GM23338 (cell line): ENCODE data around the gene TNFRSF8. TPM values are rescaled to one million over a fixed set of nuclear protein-coding genes. Genes with fewer than 3 reads are reported as not detected.

Source experiments
- ATAC-seq: fragments of 200-7000 bp; cut with Tn5 transposase; 3 replicates; pipeline ENCODE4 v1.9.1; 2020
- DNase-seq: peaks from one replicate; pipeline ENCODE4 v3.0.0-alpha.2; 2015; ENCODE audit warnings: low spot score
- H2AFZ ChIP-seq: fragments of 200-600 bp; sonication (generic); 2 replicates; pipeline ENCODE4 v1.8.0; 2016; ENCODE audit warnings: antibody characterized with exemption, mild to moderate bottlenecking, moderate library complexity
- H3F3A ChIP-seq: fragments of 200-600 bp; sonication (generic); replicated peaks from 2 replicates; pipeline ENCODE4 v1.8.0; 2017; ENCODE audit warnings: antibody characterized with exemption, mixed run types, low read depth
- H3K27ac ChIP-seq: fragments of 200-600 bp; sonication (generic); 2 replicates; pipeline ENCODE4 v1.6.1; 2016; ENCODE audit warnings: low read depth
- H3K27me3 ChIP-seq: fragments of 200-600 bp; sonication (generic); 2 replicates; pipeline ENCODE4 v1.8.0; 2016; ENCODE audit warnings: mild to moderate bottlenecking, mixed run types, moderate library complexity; ENCODE audit not compliant: insufficient read depth
- H3K36me3 ChIP-seq: fragments of 200-600 bp; sonication (generic); 2 replicates; pipeline ENCODE4 v1.8.0; 2016; ENCODE audit warnings: mild to moderate bottlenecking; ENCODE audit not compliant: insufficient read depth
- H3K4me1 ChIP-seq: fragments of 200-600 bp; sonication (generic); 2 replicates; pipeline ENCODE4 v1.8.0; 2016; ENCODE audit warnings: mild to moderate bottlenecking, moderate library complexity; ENCODE audit not compliant: insufficient read depth
- H3K4me2 ChIP-seq: fragments of 200-600 bp; sonication (generic); 2 replicates; pipeline ENCODE4 v1.7.1; 2017; ENCODE audit warnings: mixed run types
- H3K4me3 ChIP-seq: fragments of 200-600 bp; sonication (generic); 2 replicates; pipeline ENCODE4 v1.6.1; 2016; ENCODE audit warnings: mixed run types
- H3K79me2 ChIP-seq: fragments of 200-600 bp; sonication (generic); replicated peaks from 2 replicates; pipeline ENCODE4 v1.8.0; 2017; ENCODE audit warnings: mild to moderate bottlenecking; ENCODE audit not compliant: insufficient read depth
- H3K9me2 ChIP-seq: fragments of 200-600 bp; sonication (generic); 2 replicates; pipeline ENCODE4 v1.8.0; 2017; ENCODE audit not compliant: insufficient read depth
- H4K20me1 ChIP-seq: fragments of 200-600 bp; sonication (generic); replicated peaks from 2 replicates; pipeline ENCODE4 v1.8.0; 2017; ENCODE audit warnings: mild to moderate bottlenecking; ENCODE audit not compliant: insufficient read depth
- H3K27ac Mint-ChIP-seq: 2 replicates; pipeline ENCODE4 v1.8.0; 2020; ENCODE audit warnings: inconsistent platforms, mild to moderate bottlenecking, moderate library complexity, mixed read lengths
- H3K27me3 Mint-ChIP-seq: 3 replicates; pipeline ENCODE4 v1.8.0; 2022; ENCODE audit warnings: low read depth, mild to moderate bottlenecking, moderate library complexity, mixed read lengths, inconsistent platforms; ENCODE audit not compliant: insufficient read depth, poor library complexity
- H3K36me3 Mint-ChIP-seq: 3 replicates; pipeline ENCODE4 v1.8.0; 2021; ENCODE audit warnings: low read depth, mild to moderate bottlenecking, inconsistent platforms, moderate library complexity, mixed read lengths
- H3K4me1 Mint-ChIP-seq: 3 replicates; pipeline ENCODE4 v1.8.0; 2020; ENCODE audit warnings: mild to moderate bottlenecking, inconsistent platforms, mixed read lengths
- H3K4me3 Mint-ChIP-seq: 3 replicates; pipeline ENCODE4 v1.8.0; 2021; ENCODE audit warnings: moderate library complexity, mild to moderate bottlenecking, inconsistent platforms, mixed read lengths
- H3K9me3 Mint-ChIP-seq: 3 replicates; pipeline ENCODE4 v1.8.0; 2020; ENCODE audit warnings: moderate library complexity, mild to moderate bottlenecking, inconsistent platforms, mixed read lengths
- CTCF ChIP-seq, 2 experiments: fragments of 200-600 bp in 1 of 2; sonication (generic) in 1 of 2; conservative IDR thresholded peaks; 2 replicates each; pipeline versions ENCODE4 v1.5.1 to v1.6.1; 2016 to 2017; ENCODE audit warnings: antibody characterized with exemption in 2 of 2, low read depth in 2 of 2, mild to moderate bottlenecking in 2 of 2, moderate library complexity in 1 of 2
- EZH2 ChIP-seq: fragments of 200-600 bp; sonication (generic); IDR thresholded peaks from one replicate; pipeline ENCODE4 v1.8.0; 2017; ENCODE audit warnings: antibody characterized with exemption, mild to moderate bottlenecking, low read depth; ENCODE audit not compliant: unreplicated experiment
- POLR2AphosphoS5 ChIP-seq: IDR thresholded peaks from 2 replicates; pipeline ENCODE4 v1.6.1; 2016; ENCODE audit warnings: antibody characterized with exemption, low read depth
- REST ChIP-seq: IDR thresholded peaks from one replicate; pipeline ENCODE4 v1.6.1; 2018; ENCODE audit warnings: antibody characterized with exemption; ENCODE audit not compliant: unreplicated experiment
- ZNF114 ChIP-seq: fragments of 250-450 bp; sonication (Bioruptor Pico); IDR thresholded peaks from 2 replicates; pipeline ENCODE4 v1.5.0; 2020; ENCODE audit warnings: mild to moderate bottlenecking, moderate library complexity
- ZNF331 ChIP-seq: fragments of 250-450 bp; sonication (Bioruptor Pico); IDR thresholded peaks from 2 replicates; pipeline ENCODE4 v1.5.0; 2020; ENCODE audit warnings: low read depth, mild to moderate bottlenecking, moderate library complexity
- ZNF462 ChIP-seq: fragments of 250-450 bp; sonication (Bioruptor Pico); IDR thresholded peaks from 2 replicates; pipeline ENCODE4 v1.5.0; 2020; ENCODE audit warnings: mild to moderate bottlenecking, moderate library complexity
- polyA plus RNA-seq: library from polyadenylated mRNA; unstranded; fragments of >200 nt; fragmentation: Nextera tagmentation; extraction: Ambion mirVana; gene quantifications from 2 replicates; pipeline ENCODE4 v1.2.1, GENCODE V29; 2016
- total RNA-seq: library from RNA; depleted of rRNA; stranded (reverse); fragments of >200 nt; shearing (Covaris generic); gene quantifications from 2 replicates; pipeline ENCODE4 v1.2.3, GENCODE V29; 2014

Gene TNFRSF8
- total and polyA plus RNA-seq, 2 experiments from 2014 or later: 11.7 to 28.2 TPM

GRCh38 chr1:12158357-12159092, 95.4 kb downstream of the TNFRSF8 start (continued):
- TF ChIP-seq REST (no peak), EZH2 (no peak), CTCF (conservative IDR thresholded peaks at IDR 0.05; ENCODE audit: low read depth in 2 of 2) (no peak), ZNF331 (no peak), POLR2AphosphoS5 (no peak)

GRCh38 chr1:12159816-12160215, 96.7 kb downstream of the TNFRSF8 start:
- no peak overlapping the region for H3K4me2 ChIP-seq
- no peak for TF ChIP-seq ZNF462
- no peak for TF ChIP-seq ZNF114 (CRISPR knock-in tag)
- TF ChIP-seq REST: no peak

More at GRCh38 chr1:12159816-12160215, 96.7 kb downstream of the TNFRSF8 start:
- Mint-ChIP-seq H3K4me3 (no peak overlapping the region), H3K36me3 (no peaks in the 10 kb centered on the region), H3K27me3 (peaks cover 2% of the 10 kb centered on the region), H3K9me3 (no peaks in the 10 kb centered on the region), H3K4me1 (peaks cover 20% of the 10 kb centered on the region), H3K27ac (no peak overlapping the region)
- Histone ChIP-seq H3K27me3 (no peaks in the 10 kb centered on the region), H3K36me3 (no peaks in the 10 kb centered on the region), H3K27ac (no peak overlapping the region), H3K4me1 (peaks cover 18% of the 10 kb centered on the region), H2AFZ (no peak overlapping the region), H3F3A (no peaks in the 10 kb centered on the region), H3K9me2 (no peaks in the 10 kb centered on the region), H3K4me3 (no peak overlapping the region), H3K79me2 (no peaks in the 10 kb centered on the region), H4K20me1 (no peaks in the 10 kb centered on the region)
- ATAC-seq (no peak), DNase-seq (no peak)
